Hepatocyte (in vitro differentiated cells): ENCODE data around the gene ZNF358.

Source experiments
- CTCF ChIP-seq: fragments of 200-600 bp; sonication (generic); IDR thresholded peaks from 2 replicates; pipeline ENCODE4 v1.5.1; 2016; ENCODE audit warnings: antibody characterized with exemption, mild to moderate bottlenecking; ENCODE audit not compliant: poor library complexity
- EZH2 ChIP-seq: fragments of 200-600 bp; sonication (generic); IDR thresholded peaks from 2 replicates; pipeline ENCODE4 v1.6.1; 2016; ENCODE audit warnings: antibody characterized with exemption, mild to moderate bottlenecking, borderline replicate concordance

GRCh38 chr19:7549429-7550148 is 33.7 kb downstream of the ZNF358 start:
- no peak for TF ChIP-seq EZH2
- TF ChIP-seq CTCF: no peak
